ENCODE data around the gene CEP19. TPM values are rescaled to one million over a fixed set of nuclear protein-coding genes. Genes with fewer than 3 reads are reported as not detected.
A peak's percentile ranks its signal among the peaks of the same experiment; 100 is the strongest.

Gene CEP19
- polyA plus RNA-seq, 4 donors, result 0.22 to 1.6 (median 0.75) TPM; not detected in 1

GRCh38 chr3:196741249-196741889 lies 29.3 kb upstream of the CEP19 start:
- H3K27me3 ChIP-seq (ENCODE audit: control insufficient read depth in 3 of 3, insufficient read depth in 3 of 3, low read length in 3 of 3), result no peaks in the 10 kb centered on the region
- peak overlapping the region in 2 of 3 donors; percentile 65 to 98 for H3K4me3 ChIP-seq (ENCODE audit: low read depth in 1 of 3, low read length in 3 of 3)
- DNase-seq, result peak; percentile 72 to 80
- peaks cover 0 to 9% (median 0%) of the 10 kb centered on the region in 3 donors for H3K36me3 ChIP-seq (ENCODE audit: control insufficient read depth in 3 of 3, insufficient read depth in 2 of 3, low read depth in 1 of 3, low read length in 3 of 3)
- 3 to 18% (median 5%) methylated on average over 5 of the region's 5 CpGs for WGBS, 3 donors
- H3K9me3 ChIP-seq (ENCODE audit: control insufficient read depth in 2 of 2, insufficient read depth in 1 of 2, low read depth in 1 of 2, low read length in 1 of 2), result no peaks in the 10 kb centered on the region
- FAIRE-seq, result no peak
- H3K27ac ChIP-seq (ENCODE audit: low read depth in 1 of 3, low read length in 2 of 3), result peak overlapping the region; percentile 87 to 96 (median 95)
- H3K4me1 ChIP-seq (ENCODE audit: control insufficient read depth in 3 of 3, insufficient read depth in 2 of 3, low read depth in 1 of 3, low read length in 2 of 3), result peaks cover 0 to 10% (median 0%) of the 10 kb centered on the region in 3 donors

GRCh38 chr3:196740481-196741248 lies 28.6 kb upstream of the CEP19 start:
- Histone ChIP-seq H3K4me1 (ENCODE audit: control insufficient read depth in 3 of 3, insufficient read depth in 2 of 3, low read depth in 1 of 3, low read length in 2 of 3) (peaks cover 0 to 10% (median 0%) of the 10 kb centered on the region in 3 donors), H3K36me3 (ENCODE audit: control insufficient read depth in 3 of 3, insufficient read depth in 2 of 3, low read depth in 1 of 3, low read length in 3 of 3) (peaks cover 0 to 4% (median 0%) of the 10 kb centered on the region in 3 donors), H3K27me3 (ENCODE audit: control insufficient read depth in 3 of 3, insufficient read depth in 3 of 3, low read length in 3 of 3) (no peaks in the 10 kb centered on the region), H3K9me3 (ENCODE audit: control insufficient read depth in 2 of 2, insufficient read depth in 1 of 2, low read depth in 1 of 2, low read length in 1 of 2) (no peaks in the 10 kb centered on the region), H3K27ac (ENCODE audit: low read depth in 1 of 3, low read length in 2 of 3) (peak overlapping the region; percentile 87 to 96 (median 95)), H3K4me3 (ENCODE audit: low read depth in 1 of 3, low read length in 3 of 3) (peak overlapping the region; percentile 65 to 98 (median 93))
- 0% methylated on average over 30 of the region's 30 CpGs for WGBS, 3 donors
- FAIRE-seq (no peak), DNase-seq (peak in 1 of 2 donors; percentile 35)

GRCh38 chr3:196739671-196740480 lies 27.8 kb upstream of the CEP19 start, which contains the start of gene PAK2:
TSS of gene PAK2 (plus strand) at chr3:196739857. CDS start at chr3:196782647, 42,790 bp downstream.
- peak within 1 kb of the TSS; percentile 87 to 96 (median 95) for H3K27ac ChIP-seq (ENCODE audit: low read depth in 1 of 3, low read length in 2 of 3)
- H3K36me3 ChIP-seq (ENCODE audit: control insufficient read depth in 3 of 3, insufficient read depth in 2 of 3, low read depth in 1 of 3, low read length in 3 of 3), result no peaks in the 10 kb centered on the region
- no peaks in the 10 kb centered on the region for H3K9me3 ChIP-seq (ENCODE audit: control insufficient read depth in 2 of 2, insufficient read depth in 1 of 2, low read depth in 1 of 2, low read length in 1 of 2)
- peaks cover 0 to 10% (median 0%) of the 10 kb centered on the region in 3 donors for H3K4me1 ChIP-seq (ENCODE audit: control insufficient read depth in 3 of 3, insufficient read depth in 2 of 3, low read depth in 1 of 3, low read length in 2 of 3)
- DNase-seq (peak; percentile 93 to 94), FAIRE-seq (no peak)
- H3K27me3 ChIP-seq (ENCODE audit: control insufficient read depth in 3 of 3, insufficient read depth in 3 of 3, low read length in 3 of 3), result no peaks in the 10 kb centered on the region
- WGBS, 3 donors, result 0 to 1% (median 1%) methylated on average over 33 to 86 of the region's 86 CpGs
- peak within 1 kb of the TSS; percentile 65 to 98 (median 93) for H3K4me3 ChIP-seq (ENCODE audit: low read depth in 1 of 3, low read length in 3 of 3)

GRCh38 chr3:196737655-196738054 lies 25.6 kb upstream of the CEP19 start:
- Histone ChIP-seq H3K4me3 (ENCODE audit: low read depth in 1 of 3, low read length in 3 of 3) (no peak overlapping the region), H3K9me3 (ENCODE audit: control insufficient read depth in 2 of 2, insufficient read depth in 1 of 2, low read depth in 1 of 2, low read length in 1 of 2) (no peaks in the 10 kb centered on the region), H3K27me3 (ENCODE audit: control insufficient read depth in 3 of 3, insufficient read depth in 3 of 3, low read length in 3 of 3) (no peaks in the 10 kb centered on the region), H3K4me1 (ENCODE audit: control insufficient read depth in 3 of 3, insufficient read depth in 2 of 3, low read depth in 1 of 3, low read length in 2 of 3) (peaks cover 0 to 6% (median 0%) of the 10 kb centered on the region in 3 donors), H3K36me3 (ENCODE audit: control insufficient read depth in 3 of 3, insufficient read depth in 2 of 3, low read depth in 1 of 3, low read length in 3 of 3) (peaks cover 0 to 5% (median 0%) of the 10 kb centered on the region in 3 donors), H3K27ac (ENCODE audit: low read depth in 1 of 3, low read length in 2 of 3) (no peak overlapping the region)
- WGBS, 3 donors, result 88 to 93% (median 92%) methylated on average over 6 of the region's 6 CpGs
- DNase-seq, result no peak
- FAIRE-seq, result no peak

- no peak for DNase-seq
- Histone ChIP-seq H3K9me3 (ENCODE audit: control insufficient read depth in 2 of 2, insufficient read depth in 1 of 2, low read depth in 1 of 2, low read length in 1 of 2) (no peaks in the 10 kb centered on the region), H3K27ac (ENCODE audit: low read depth in 1 of 3, low read length in 2 of 3) (no peak overlapping the region), H3K4me3 (ENCODE audit: low read depth in 1 of 3, low read length in 3 of 3) (no peak overlapping the region), H3K27me3 (ENCODE audit: control insufficient read depth in 3 of 3, insufficient read depth in 3 of 3, low read length in 3 of 3) (no peaks in the 10 kb centered on the region), H3K36me3 (ENCODE audit: control insufficient read depth in 3 of 3, insufficient read depth in 2 of 3, low read depth in 1 of 3, low read length in 3 of 3) (peaks cover 0 to 5% (median 0%) of the 10 kb centered on the region in 3 donors), H3K4me1 (ENCODE audit: control insufficient read depth in 3 of 3, insufficient read depth in 2 of 3, low read depth in 1 of 3, low read length in 2 of 3) (peaks cover 0 to 2% (median 0%) of the 10 kb centered on the region in 3 donors)
- no peak for FAIRE-seq
- 94 to 96% (median 94%) methylated on average over 4 of the region's 4 CpGs for WGBS, 3 donors
Observed at GRCh38 chr3:196736670-196737374, 24.8 kb upstream of the CEP19 start.

- Histone ChIP-seq H3K4me3 (ENCODE audit: low read depth in 1 of 3, low read length in 3 of 3) (no peak overlapping the region), H3K27ac (ENCODE audit: low read depth in 1 of 3, low read length in 2 of 3) (no peak overlapping the region), H3K27me3 (ENCODE audit: control insufficient read depth in 3 of 3, insufficient read depth in 3 of 3, low read length in 3 of 3) (no peaks in the 10 kb centered on the region), H3K9me3 (ENCODE audit: control insufficient read depth in 2 of 2, insufficient read depth in 1 of 2, low read depth in 1 of 2, low read length in 1 of 2) (no peaks in the 10 kb centered on the region), H3K4me1 (ENCODE audit: control insufficient read depth in 3 of 3, insufficient read depth in 2 of 3, low read depth in 1 of 3, low read length in 2 of 3) (no peaks in the 10 kb centered on the region), H3K36me3 (ENCODE audit: control insufficient read depth in 3 of 3, insufficient read depth in 2 of 3, low read depth in 1 of 3, low read length in 3 of 3) (peaks cover 0 to 9% (median 0%) of the 10 kb centered on the region in 3 donors)
- 82 to 87% (median 84%) methylated on average over 3 of the region's 3 CpGs for WGBS, 3 donors
- DNase-seq (no peak), FAIRE-seq (no peak)
Observed at GRCh38 chr3:196735751-196736150, 23.7 kb upstream of the CEP19 start.

- FAIRE-seq, result peak; percentile 51
- no peaks in the 10 kb centered on the region for H3K27me3 ChIP-seq (ENCODE audit: control insufficient read depth in 3 of 3, insufficient read depth in 3 of 3, low read length in 3 of 3)
- DNase-seq, result peak; percentile 68 to 90
- peak overlapping the region; percentile 9 to 15 (median 11) for H3K27ac ChIP-seq (ENCODE audit: low read depth in 1 of 3, low read length in 2 of 3)
- H3K36me3 ChIP-seq (ENCODE audit: control insufficient read depth in 3 of 3, insufficient read depth in 2 of 3, low read depth in 1 of 3, low read length in 3 of 3), result peaks cover 0 to 21% (median 0%) of the 10 kb centered on the region in 3 donors
- H3K9me3 ChIP-seq (ENCODE audit: control insufficient read depth in 2 of 2, insufficient read depth in 1 of 2, low read depth in 1 of 2, low read length in 1 of 2), result no peaks in the 10 kb centered on the region
- H3K4me3 ChIP-seq (ENCODE audit: low read depth in 1 of 3, low read length in 3 of 3), result no peak overlapping the region
- WGBS, 3 donors, result 38 to 49% (median 49%) methylated on average over 7 of the region's 7 CpGs
- peaks cover 0 to 5% (median 0%) of the 10 kb centered on the region in 3 donors for H3K4me1 ChIP-seq (ENCODE audit: control insufficient read depth in 3 of 3, insufficient read depth in 2 of 3, low read depth in 1 of 3, low read length in 2 of 3)
Observed at GRCh38 chr3:196726788-196727675, 15.0 kb upstream of the CEP19 start.
